BLaER1 treated with 17β-estradiol and CSF1 and Interleukin-3, amounts not matched to agents 10 nM and 100 nM (cell line): ENCODE data around the gene PCDH15.

ENCODE experiments used
- H3K27ac ChIP-seq, 11 experiments: shearing (Covaris generic); formaldehyde crosslinking; 2 replicates each; pipeline ENCODE4 v1.8.1; 2022
- H3K27me3 ChIP-seq, 11 experiments: shearing (Covaris generic); formaldehyde crosslinking; 2 replicates each; pipeline ENCODE4 v1.8.1; 2022
- H3K36me3 ChIP-seq, 11 experiments: shearing (Covaris generic); formaldehyde crosslinking; 2 replicates each; pipeline ENCODE4 v1.8.1; 2022
- H3K4me1 ChIP-seq, 10 experiments: shearing (Covaris generic); formaldehyde crosslinking; 2 replicates each; pipeline ENCODE4 v1.8.1; 2022
- H3K4me2 ChIP-seq, 11 experiments: shearing (Covaris generic); formaldehyde crosslinking; 2 replicates each; pipeline ENCODE4 v1.8.1; 2022
- H3K4me3 ChIP-seq, 10 experiments: shearing (Covaris generic); formaldehyde crosslinking; 2 replicates each; pipeline ENCODE4 v1.8.1; 2022
- H3K9ac ChIP-seq, 11 experiments: shearing (Covaris generic); formaldehyde crosslinking; 2 replicates each; pipeline ENCODE4 v1.8.1; 2022
- H3K9me3 ChIP-seq, 11 experiments: shearing (Covaris generic); formaldehyde crosslinking; replicated peaks in 1 of 11; 2 replicates each; pipeline ENCODE4 v1.8.1; 2022
- H4K20me1 ChIP-seq, 11 experiments: shearing (Covaris generic); formaldehyde crosslinking; 2 replicates each; pipeline ENCODE4 v1.8.1; 2022
- Cebpa-rat ChIP-seq, 11 experiments: shearing (Covaris generic); IDR thresholded peaks; 2 replicates each; pipeline ENCODE4 v1.8.1; 2022

The PCDH15 gene

DNA sequence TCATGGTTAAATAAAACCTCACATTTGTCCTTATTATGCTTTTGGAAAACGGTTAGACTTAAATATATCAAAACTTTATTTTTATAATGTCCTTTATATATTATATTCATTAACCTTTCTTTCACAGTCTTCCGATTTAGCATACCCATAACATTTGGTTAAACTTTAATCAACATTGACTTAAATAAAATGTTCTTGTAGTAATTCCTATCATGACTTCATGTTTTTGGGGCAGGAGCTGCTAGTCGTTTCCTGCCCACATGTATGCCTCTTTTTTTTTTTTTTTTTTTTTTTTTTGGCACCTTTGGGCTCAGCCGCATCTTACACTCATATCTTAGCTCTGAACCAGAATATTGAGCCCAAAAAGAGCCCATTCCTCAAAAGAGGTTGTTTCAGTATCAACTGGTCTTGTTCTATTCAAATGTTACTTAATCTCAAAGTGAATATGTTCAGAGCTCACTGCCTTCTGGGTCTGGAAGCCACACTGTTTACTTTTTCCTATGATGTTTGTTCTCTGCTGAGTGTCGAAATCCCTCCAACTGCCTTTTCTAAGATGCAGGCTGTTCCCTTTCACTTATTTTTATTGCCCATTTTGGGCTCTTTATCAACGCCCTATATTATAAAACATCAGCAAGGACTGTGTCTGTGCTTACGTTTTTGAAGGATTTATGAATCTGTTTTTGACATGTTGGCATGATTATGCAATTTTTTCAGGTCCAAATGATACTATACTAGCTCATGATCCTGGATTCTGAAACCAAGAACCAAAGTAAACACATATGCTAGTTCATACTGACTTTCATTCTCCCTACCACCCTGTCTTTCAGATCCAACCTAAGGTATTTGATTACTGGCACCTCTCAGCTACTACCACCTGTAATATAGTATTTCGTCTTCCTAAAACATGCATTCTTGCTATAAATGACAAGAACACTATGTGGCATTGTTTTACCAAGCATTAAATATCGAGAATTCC, 914.4 kb downstream of the PCDH15 start:
- Histone ChIP-seq H4K20me1 (no peaks in the 10 kb centered on the region), H3K9ac (no peak overlapping the region), H3K36me3 (no peaks in the 10 kb centered on the region), H3K4me1 (no peaks in the 10 kb centered on the region), H3K9me3 (no peaks in the 10 kb centered on the region), H3K4me3 (no peak overlapping the region), H3K4me2 (no peak overlapping the region), H3K27ac (no peak overlapping the region), H3K27me3 (no peaks in the 10 kb centered on the region)
- TF ChIP-seq Cebpa-rat (IDR thresholded peaks at IDR 0.05) = no peak

DNA sequence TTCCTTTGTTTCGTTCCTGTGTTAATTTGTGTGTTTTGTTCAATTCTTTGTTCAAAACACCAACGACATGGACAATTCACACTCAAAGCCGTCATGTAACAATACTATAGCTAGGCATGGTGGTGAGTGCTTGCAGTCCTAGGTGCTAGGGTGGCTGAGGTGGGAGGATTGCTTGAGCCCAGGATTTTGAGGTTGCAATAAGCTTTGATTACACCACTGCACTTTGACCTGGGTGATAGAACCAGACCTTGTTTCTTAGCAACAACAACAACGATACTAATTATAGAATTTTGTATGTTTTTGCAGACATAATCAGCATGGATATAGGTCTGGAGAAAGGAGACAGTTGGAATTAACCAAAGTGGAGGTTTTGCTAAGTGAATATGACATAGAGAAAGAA, 936.2 kb downstream of the PCDH15 start:
- no peaks in the 10 kb centered on the region for H3K36me3 ChIP-seq
- TF ChIP-seq Cebpa-rat (IDR thresholded peaks at IDR 0.05) = no peak
- no peaks in the 10 kb centered on the region for H3K9me3 ChIP-seq
- H3K27ac ChIP-seq = no peak overlapping the region
- no peak overlapping the region for H3K4me2 ChIP-seq
- H3K4me1 ChIP-seq = no peaks in the 10 kb centered on the region
- H3K27me3 ChIP-seq = no peaks in the 10 kb centered on the region
- no peak overlapping the region for H3K4me3 ChIP-seq
- H3K9ac ChIP-seq = no peak overlapping the region
- no peaks in the 10 kb centered on the region for H4K20me1 ChIP-seq

DNA sequence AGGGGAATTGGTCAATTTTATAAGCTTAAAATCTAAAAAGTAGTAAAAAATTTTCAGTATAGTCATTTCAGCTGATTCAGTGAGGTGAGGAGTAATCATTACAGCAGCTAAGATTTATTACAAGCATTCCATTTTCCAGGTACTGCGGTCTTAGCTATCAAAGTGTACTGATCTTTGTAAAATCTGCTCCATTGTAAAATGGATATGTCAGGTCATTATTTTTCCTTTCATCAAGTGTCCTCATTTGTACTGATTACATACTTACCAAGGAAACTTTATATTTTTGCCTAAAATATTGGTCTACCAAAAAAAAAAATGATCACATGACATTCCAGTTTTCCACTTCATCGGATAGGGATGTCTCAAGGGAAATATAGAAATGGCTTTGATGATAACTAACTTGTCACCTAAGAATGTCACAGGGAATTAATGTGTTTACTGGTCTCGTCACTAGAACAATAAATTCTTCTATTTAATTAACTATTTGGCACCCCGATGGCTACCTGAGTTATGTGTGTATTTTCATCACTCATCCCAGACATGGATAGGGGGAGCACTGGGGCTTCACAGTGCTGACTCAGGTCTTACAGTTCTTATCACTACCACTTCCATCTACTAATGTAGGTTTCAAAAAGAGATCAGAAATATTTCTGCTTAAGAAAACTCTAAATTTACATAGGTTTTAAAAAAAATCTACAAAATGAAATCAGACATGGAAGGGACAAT, 948.4 kb downstream of the PCDH15 start:
- H3K4me1 ChIP-seq = no peaks in the 10 kb centered on the region

DNA sequence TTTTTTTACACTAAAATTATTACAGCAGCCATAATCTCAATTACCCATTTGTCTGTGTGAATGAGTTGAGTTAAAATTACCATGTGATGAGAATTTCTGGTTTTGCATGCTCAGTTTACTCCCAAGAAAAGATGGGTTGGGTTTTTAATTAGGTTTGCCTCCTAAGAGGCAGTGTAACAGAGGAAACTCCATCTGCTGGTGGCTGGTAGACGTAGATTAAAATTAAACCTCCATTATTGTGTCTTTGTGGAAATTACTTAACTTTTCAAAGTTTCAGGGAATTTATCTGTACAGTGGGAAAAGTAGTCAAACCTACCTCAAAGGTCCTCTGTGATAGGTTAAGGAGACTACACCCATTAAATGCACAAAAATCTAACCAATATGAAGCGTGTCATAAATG, 954.2 kb downstream of the PCDH15 start:
- Histone ChIP-seq H3K27ac (no peak overlapping the region), H3K4me1 (peaks cover 0 to 31% (median 0%) of the 10 kb centered on the region in 10 experiments; a peak in 6 of 20 replicates), H3K4me3 (no peak overlapping the region), H3K36me3 (no peaks in the 10 kb centered on the region), H3K27me3 (no peaks in the 10 kb centered on the region), H3K9ac (no peak overlapping the region), H4K20me1 (no peaks in the 10 kb centered on the region), H3K4me2 (no peak overlapping the region), H3K9me3 (no peaks in the 10 kb centered on the region)
- TF ChIP-seq Cebpa-rat (IDR thresholded peaks at IDR 0.05) = no peak

More for the DNA sequence above, 948.4 kb downstream of the PCDH15 start:
- Histone ChIP-seq H4K20me1 (no peaks in the 10 kb centered on the region), H3K27ac (no peak overlapping the region), H3K9me3 (no peaks in the 10 kb centered on the region), H3K9ac (no peak overlapping the region), H3K36me3 (no peaks in the 10 kb centered on the region), H3K4me2 (no peak overlapping the region), H3K27me3 (no peaks in the 10 kb centered on the region), H3K4me3 (no peak overlapping the region)
- TF ChIP-seq Cebpa-rat (IDR thresholded peaks at IDR 0.05) = no peak

DNA sequence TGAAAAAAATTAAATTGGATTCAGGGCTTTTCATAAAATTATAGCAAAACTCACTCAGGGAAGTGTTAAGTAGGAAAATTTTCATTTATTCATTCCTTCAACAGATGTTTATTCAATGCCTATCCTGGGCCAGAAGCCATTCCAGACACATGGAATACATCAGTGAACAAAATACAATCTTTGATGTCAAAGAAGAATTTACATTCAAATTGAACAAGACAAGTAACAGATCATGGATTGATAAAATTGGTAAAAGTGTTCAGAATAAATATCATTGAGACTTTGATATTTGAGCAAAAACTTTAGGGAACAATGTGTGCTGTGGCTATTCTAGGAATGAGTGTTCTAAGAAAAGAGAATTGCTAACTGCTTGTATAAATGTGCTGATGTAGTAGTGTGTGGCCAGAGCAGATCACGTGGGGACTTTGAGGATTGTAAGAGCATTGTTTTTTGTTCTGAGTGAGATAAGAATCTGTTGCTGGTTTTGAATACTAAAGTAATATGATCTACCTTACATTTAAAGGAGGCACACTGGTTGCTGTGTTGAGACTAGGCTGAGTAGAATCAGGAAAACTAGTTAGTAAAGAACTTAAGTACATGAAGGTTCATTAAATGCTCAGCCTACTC, 957.2 kb downstream of the PCDH15 start:
- Histone ChIP-seq H3K4me3 (no peak overlapping the region), H3K4me1 (peaks cover 0 to 31% (median 0%) of the 10 kb centered on the region in 10 experiments; a peak in 6 of 20 replicates), H3K4me2 (peak overlapping the region in 3 of 11 experiments; percentile 13 to 76 (median 71); a peak in 4 of 22 replicates), H3K36me3 (no peaks in the 10 kb centered on the region), H3K9ac (no peak overlapping the region), H3K27me3 (no peaks in the 10 kb centered on the region), H3K9me3 (no peaks in the 10 kb centered on the region), H4K20me1 (no peaks in the 10 kb centered on the region), H3K27ac (peak overlapping the region in 3 of 11 experiments; percentile 48 to 62 (median 50); a peak in 3 of 22 replicates)
- TF ChIP-seq Cebpa-rat (IDR thresholded peaks at IDR 0.05) = no peak

DNA sequence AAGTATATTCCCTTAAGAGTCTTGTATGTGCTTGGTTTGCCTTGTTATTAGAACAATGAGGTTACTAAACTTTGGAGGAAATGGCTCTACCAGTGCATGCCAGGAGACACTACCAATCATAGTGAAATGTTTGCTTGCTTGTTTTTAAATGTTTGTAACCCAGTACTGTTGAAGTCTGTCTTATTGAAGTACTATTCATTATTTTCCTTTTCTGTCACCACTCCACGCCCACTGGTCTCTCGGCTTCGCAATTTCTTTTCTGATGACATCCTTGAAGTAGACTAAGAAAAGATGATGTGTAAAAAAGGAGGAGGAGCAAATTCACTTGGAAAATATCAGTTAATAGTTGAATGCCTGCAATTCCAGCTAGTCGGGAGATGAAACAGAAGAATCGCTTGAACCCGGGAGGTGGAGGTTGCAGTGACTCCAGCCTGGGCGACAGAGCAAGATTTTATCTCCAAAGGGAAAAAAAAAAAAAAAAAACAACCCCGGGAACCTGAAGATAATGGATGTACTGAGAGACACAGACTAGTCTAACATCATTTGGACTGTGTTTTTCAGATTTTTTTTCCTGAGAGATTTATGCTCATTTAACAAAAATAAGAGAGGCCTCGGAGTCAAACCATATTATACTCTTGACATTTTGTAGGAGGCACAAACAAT, 959.4 kb downstream of the PCDH15 start:
- Histone ChIP-seq H3K4me3 (no peak overlapping the region), H3K36me3 (no peaks in the 10 kb centered on the region), H3K27ac (no peak overlapping the region), H3K4me2 (no peak overlapping the region), H4K20me1 (no peaks in the 10 kb centered on the region), H3K9ac (no peak overlapping the region), H3K9me3 (no peaks in the 10 kb centered on the region), H3K4me1 (peaks cover 0 to 31% (median 0%) of the 10 kb centered on the region in 10 experiments; a peak in 6 of 20 replicates), H3K27me3 (no peaks in the 10 kb centered on the region)
- no peak for TF ChIP-seq Cebpa-rat (IDR thresholded peaks at IDR 0.05)

DNA sequence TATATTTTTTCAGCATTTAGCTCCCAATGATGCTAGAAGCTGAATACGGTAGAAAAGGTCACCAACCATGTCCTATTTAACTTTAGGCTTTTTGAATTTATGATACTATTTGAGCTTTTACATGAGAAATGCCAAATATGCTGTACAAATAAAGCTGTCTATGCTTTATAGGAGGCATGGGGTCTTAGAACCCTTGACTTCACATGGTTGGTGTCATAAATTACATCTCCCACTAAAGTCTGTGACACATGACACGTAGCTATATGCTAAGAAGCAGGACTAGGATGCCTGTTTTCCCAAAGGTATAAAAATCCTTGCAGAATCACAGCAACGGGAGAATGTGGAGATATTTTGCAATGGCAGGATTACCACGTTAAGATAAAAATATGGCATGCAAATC, 960.4 kb downstream of the PCDH15 start:
- no peak overlapping the region for H3K27ac ChIP-seq
- peaks cover 0 to 31% (median 0%) of the 10 kb centered on the region in 10 experiments; a peak in 6 of 20 replicates for H3K4me1 ChIP-seq
- H3K9ac ChIP-seq = no peak overlapping the region
- no peaks in the 10 kb centered on the region for H4K20me1 ChIP-seq
- no peak overlapping the region for H3K4me3 ChIP-seq
- no peak for TF ChIP-seq Cebpa-rat (IDR thresholded peaks at IDR 0.05)
- no peaks in the 10 kb centered on the region for H3K9me3 ChIP-seq
- H3K36me3 ChIP-seq = no peaks in the 10 kb centered on the region
- H3K27me3 ChIP-seq = no peaks in the 10 kb centered on the region
- no peak overlapping the region for H3K4me2 ChIP-seq

DNA sequence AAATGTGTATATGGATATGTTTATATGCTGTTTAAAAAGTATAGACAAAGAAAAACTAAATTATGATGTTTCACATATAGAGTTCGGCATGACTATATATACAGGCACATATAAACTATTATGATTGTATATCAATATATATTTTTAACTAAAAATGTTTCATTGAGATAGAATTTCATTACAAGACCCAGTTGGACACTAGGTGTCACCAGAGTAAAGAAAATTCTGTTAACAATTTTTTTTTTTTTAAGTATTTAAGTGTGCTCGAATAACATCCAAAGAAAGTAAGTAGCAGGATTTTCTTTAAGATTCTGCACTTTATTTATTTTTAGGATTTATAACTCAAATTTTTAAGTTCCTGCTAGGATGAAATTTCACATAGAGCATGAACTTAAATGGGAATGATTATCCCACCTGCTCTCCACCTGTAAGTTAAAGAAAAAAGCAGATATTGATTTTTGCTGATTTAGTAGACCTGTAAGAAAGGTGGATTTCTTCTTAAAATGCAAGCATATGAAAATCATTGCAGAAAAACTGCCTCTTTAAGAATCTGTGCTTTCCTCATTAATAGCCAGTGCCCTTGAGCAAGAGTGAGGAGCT, 961.5 kb downstream of the PCDH15 start:
- Histone ChIP-seq H3K9me3 (no peaks in the 10 kb centered on the region), H3K27ac (no peak overlapping the region), H3K4me3 (no peak overlapping the region), H3K4me1 (peaks cover 0 to 24% (median 0%) of the 10 kb centered on the region in 10 experiments; a peak in 6 of 20 replicates), H3K36me3 (no peaks in the 10 kb centered on the region), H3K4me2 (no peak overlapping the region), H3K9ac (no peak overlapping the region), H4K20me1 (no peaks in the 10 kb centered on the region), H3K27me3 (no peaks in the 10 kb centered on the region)
- TF ChIP-seq Cebpa-rat (IDR thresholded peaks at IDR 0.05) = no peak
